Measurements from ENCODE around the gene LZIC. TPM values are rescaled to one million over a fixed set of nuclear protein-coding genes. Genes with fewer than 3 reads are reported as not detected.

The LZIC gene
- total and polyA plus RNA-seq, 2 of the 8 experiments (the other 6 are each of a cell fraction or from before 2014, with no cell fraction given), result 4.8 to 20.3 TPM

- no peaks in the 10 kb centered on the region for H3K36me3 ChIP-seq (ENCODE audit: control insufficient read depth in 2 of 4, insufficient read depth in 4 of 4, low read length in 3 of 4)
- no peak overlapping the region for H3K56ac ChIP-seq (replicated peaks; ENCODE audit: insufficient read length, low read depth, low read length)
- H3K9me3 ChIP-seq (ENCODE audit: insufficient read depth in 2 of 2, low read depth in 1 of 2, low read length in 1 of 2), result no peaks in the 10 kb centered on the region
- peaks cover 0 to 2% of the 10 kb centered on the region in 2 experiments for H4K20me1 ChIP-seq (replicated peaks in 1 of 2; ENCODE audit: control insufficient read depth in 1 of 2, insufficient read depth in 2 of 2, low read length in 2 of 2)
- H3K18ac ChIP-seq (ENCODE audit: extremely low read depth, low read length), result no peak overlapping the region; the same call in 1 of the 2 replicates
- DNase-seq (ENCODE audit: low read depth in 1 of 2, low spot score in 2 of 2) (no peak), FAIRE-seq (no peak)
- no peak overlapping the region for H3K4me3 ChIP-seq (ENCODE audit: extremely low read depth in 1 of 4, insufficient read depth in 2 of 4, low read depth in 3 of 4, low read length in 4 of 4)
- H3K4me2 ChIP-seq (ENCODE audit: insufficient read depth in 1 of 2, low read depth in 2 of 2, low read length in 2 of 2), result no peak overlapping the region
- no peak overlapping the region for H2AFZ ChIP-seq (ENCODE audit: low read length)
- 0 out of 2 replicates have a peak overlapping the region, but pooled peaks have one; percentile 18 for H2BK15ac ChIP-seq (ENCODE audit: low read length)
- H2BK120ac ChIP-seq (replicated peaks; ENCODE audit: low read depth, low read length), result no peak overlapping the region
- ChIA-PET CTCF (ENCODE audit: partially characterized antibody) (interaction anchor here (0.8 to 0.9 kb wide), 2 partner anchors 35 to 41 kb away, joined by 3 to 4 read pairs; no protein-coding TSS in a partner anchor), POLR2A (ENCODE audit: partially characterized antibody) (interaction anchor here (0.6 kb wide), 1 partner anchor 11 kb away, joined by 3 read pairs; no protein-coding TSS in a partner anchor)
- H4K5ac ChIP-seq (ENCODE audit: insufficient read length, low read depth, low read length), result peak overlapping the region; percentile 10
- H3K27me3 ChIP-seq (replicated peaks in 1 of 4; ENCODE audit: control insufficient read depth in 3 of 4, extremely low read depth in 1 of 4, insufficient read depth in 3 of 4, low read length in 3 of 4), result no peaks in the 10 kb centered on the region
- no peak overlapping the region; the same call in 1 of the 2 replicates for H4K8ac ChIP-seq (ENCODE audit: extremely low read depth, insufficient read depth, low read length)
- peaks cover 5% of the 10 kb centered on the region for H3K79me1 ChIP-seq (ENCODE audit: low read depth, low read length)
- H2BK12ac ChIP-seq (ENCODE audit: low read depth, low read length), result no peak overlapping the region
- H3K4ac ChIP-seq (replicated peaks; ENCODE audit: insufficient read length, low read depth, low read length), result no peak overlapping the region
- H3K79me2 ChIP-seq (ENCODE audit: control insufficient read depth in 1 of 2, insufficient read depth in 2 of 2, low read length in 2 of 2), result peaks cover 7 to 11% of the 10 kb centered on the region in 2 experiments; a peak in 2 of 4 replicates
- peaks cover 6% of the 10 kb centered on the region for H3K23me2 ChIP-seq (ENCODE audit: low read depth, low read length)
- peaks cover 2 to 6% (median 4%) of the 10 kb centered on the region in 4 experiments; a peak in 4 of 7 replicates for H3K4me1 ChIP-seq (replicated peaks in 1 of 4; ENCODE audit: control insufficient read depth in 3 of 4, insufficient read depth in 4 of 4, low read length in 3 of 4)
- H4K91ac ChIP-seq (replicated peaks; ENCODE audit: insufficient read length, low read length), result no peak overlapping the region
- WGBS, 2 experiments (ENCODE audit: extremely low coverage in 1 of 2, insufficient coverage in 1 of 2, insufficient read length in 1 of 2, insufficient replicate concordance in 2 of 2, low coverage in 1 of 2, low lambda C conversion rate in 2 of 2, missing lambda C conversion rate in 1 of 2), result 86% methylated on average over 12 of the region's 12 CpGs; no CpG with 5 or more reads in 1 of the 2 experiments
- no peak overlapping the region for H3K27ac ChIP-seq (ENCODE audit: low read depth, low read length)
- no peak overlapping the region for H3K14ac ChIP-seq (ENCODE audit: insufficient read length)
- no peak overlapping the region for H3K9ac ChIP-seq (replicated peaks in 1 of 4; ENCODE audit: extremely low read depth in 1 of 4, low read depth in 3 of 4, low read length in 3 of 4)
- H2BK20ac ChIP-seq (ENCODE audit: low read length), result no peak overlapping the region
- no peak overlapping the region; the same call in 1 of the 2 replicates for H2BK5ac ChIP-seq (ENCODE audit: low read depth, low read length)
- H3K23ac ChIP-seq (ENCODE audit: insufficient read length), result no peak overlapping the region
- H2AK5ac ChIP-seq (ENCODE audit: low read depth, low read length), result 0 out of 2 replicates have a peak overlapping the region, but pooled peaks have one; percentile 1
- TF ChIP-seq ASH2L (IDR thresholded peaks at IDR 0.05; ENCODE audit: low read length), result no peak
- no peak for TF ChIP-seq NANOG (IDR thresholded peaks at IDR 0.05; ENCODE audit: insufficient read depth, low read depth, low read length, poor library complexity, severe bottlenecking)
- TF ChIP-seq CTBP2 (IDR thresholded peaks at IDR 0.05; ENCODE audit: borderline replicate concordance, insufficient read depth, insufficient read length, low read length), result no peak
- no peak for TF ChIP-seq SRF (IDR thresholded peaks at IDR 0.05; ENCODE audit: low read depth, low read length)
- TF ChIP-seq SIN3A (conservative IDR thresholded peaks at IDR 0.05 in 1 of 2, IDR thresholded peaks at IDR 0.05 in 1 of 2; ENCODE audit: low read depth in 1 of 2, low read length in 2 of 2), result no peak
- no peak for TF ChIP-seq SIRT6 (IDR thresholded peaks at IDR 0.05; ENCODE audit: low read length)
- TF ChIP-seq TEAD4 (IDR thresholded peaks at IDR 0.05; ENCODE audit: low read depth, low read length), result no peak
- TF ChIP-seq YY1 (IDR thresholded peaks at IDR 0.05; ENCODE audit: low read depth, low read length), result no peak
These were observed 30.8 kb downstream of the LZIC start for GRCh38 chr1:9912264-9912936.
